Measurements from ENCODE around the gene MATN1.

DNA sequence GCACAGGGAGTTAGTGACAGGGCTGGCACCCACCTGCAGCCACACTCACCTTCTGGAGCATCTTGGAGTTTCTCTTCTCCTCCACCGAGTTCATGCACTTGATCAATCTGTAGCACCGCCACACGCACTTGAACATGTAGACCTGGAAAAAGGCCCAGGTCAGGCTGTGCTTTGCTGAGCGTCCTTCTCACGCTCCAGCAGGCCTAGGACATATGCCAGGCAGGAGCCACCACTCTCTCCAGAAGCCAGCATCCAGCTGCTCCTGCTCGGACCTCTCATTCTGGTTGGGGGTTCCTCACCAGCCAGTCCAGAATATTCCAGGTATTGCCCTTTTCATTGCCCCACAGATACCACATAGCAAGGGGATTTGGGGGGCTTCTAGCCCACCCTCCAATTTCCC, 11.7 kb upstream of the MATN1 start:
- TF ChIP-seq POLR2AphosphoS5 (IDR thresholded peaks at IDR 0.05; ENCODE audit: insufficient read depth in 1 of 2, low read depth in 1 of 2) (no peak), POLR2A (IDR thresholded peaks at IDR 0.05) (no peak)
